H4 (cell line): ENCODE measurements around the gene SMIM13. TPM values are rescaled to one million over a fixed set of nuclear protein-coding genes. Genes with fewer than 3 reads are reported as not detected.
"Not testable (repeated sequence)": the region's sequence is repeated elsewhere in the genome, so short reads cannot be mapped to it uniquely, and the experiment has no call there.

Experiments
- DNase-seq: peaks from one replicate; pipeline ENCODE4 v3.0.0-alpha.2; 2015; ENCODE audit warnings: low spot score
- total RNA-seq: library from RNA; depleted of rRNA; stranded (reverse); fragments of >200 nt; shearing (Covaris generic); gene quantifications from 2 replicates; pipeline ENCODE4 v1.2.3, GENCODE V29; 2014

SMIM13 gene
- total RNA-seq, 1 experiment from 2014 or later, result 9.7 TPM

DNA sequence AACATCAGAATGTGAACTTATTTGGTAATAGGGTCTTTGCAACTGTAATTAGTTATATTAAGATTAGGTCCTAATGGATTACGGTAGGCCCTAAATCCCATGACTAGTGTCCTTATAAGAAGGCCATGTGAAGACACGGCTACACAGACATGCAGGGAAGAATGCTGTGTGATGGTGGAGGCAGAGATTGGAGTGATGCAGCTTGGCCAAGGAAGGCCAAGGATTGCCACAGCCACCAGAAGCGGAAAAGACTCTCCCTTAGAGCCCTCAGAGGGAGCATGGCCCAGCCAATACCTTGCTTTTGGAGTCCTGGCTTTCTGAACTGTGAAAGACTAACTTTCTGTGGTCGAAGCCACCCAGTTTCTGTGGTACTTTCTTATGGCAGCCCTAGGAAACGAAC, 9.7 kb upstream of the SMIM13 start:
- DNase-seq, result no peak

DNA sequence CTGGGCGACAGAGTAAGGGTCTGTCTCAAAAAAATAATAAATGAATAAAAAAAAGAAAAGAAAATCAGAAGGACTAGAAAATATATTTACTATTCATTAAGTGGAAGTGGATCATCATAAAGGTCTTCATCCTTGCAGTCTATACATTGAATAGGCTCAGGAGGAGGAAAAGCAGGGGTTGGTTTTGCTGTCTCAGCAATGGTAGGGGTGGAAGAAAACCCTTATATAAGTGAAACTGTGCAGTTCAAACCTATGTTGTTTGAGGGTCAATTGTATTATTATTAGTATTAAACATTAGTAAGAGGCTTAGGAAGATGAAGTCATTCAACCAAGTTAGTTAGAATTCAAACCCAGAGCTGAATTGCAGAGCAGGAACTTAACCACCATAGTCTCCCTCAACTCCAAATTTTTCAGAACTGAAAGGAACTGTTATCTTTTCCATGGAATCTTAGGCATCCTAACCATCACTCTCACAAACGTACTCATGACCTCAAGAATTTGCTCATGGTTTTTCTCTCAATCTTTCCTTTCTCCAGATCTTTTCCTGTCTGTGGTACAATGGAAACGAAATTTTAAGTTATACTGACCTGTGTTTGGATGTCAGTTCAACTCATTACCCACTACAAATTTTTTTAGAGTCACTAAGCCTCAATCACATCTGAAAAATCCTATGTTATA, 7.7 kb upstream of the SMIM13 start:
- no peak for DNase-seq

GRCh38 chr6:11087141-11087812, 6.4 kb upstream of the SMIM13 start:
- not testable (repeated sequence) for DNase-seq

DNA sequence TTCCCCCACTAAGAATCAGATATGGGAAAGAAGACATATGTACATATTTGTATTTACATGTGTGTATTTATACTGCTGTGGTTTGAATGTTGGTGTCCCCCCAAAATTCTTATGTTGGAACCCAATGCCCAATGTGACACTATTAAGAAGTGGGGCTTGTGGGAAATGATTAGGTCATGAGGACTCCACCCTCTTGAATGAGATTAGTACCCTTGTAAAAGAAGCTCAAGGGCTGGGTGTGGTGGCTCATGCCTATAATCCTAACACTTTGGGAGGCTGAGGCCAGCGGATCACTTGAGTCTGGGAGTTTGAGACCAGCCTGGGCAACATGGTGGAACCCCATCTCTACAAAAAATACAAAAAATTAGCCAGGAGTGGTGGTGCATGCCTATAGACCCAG, 3.9 kb upstream of the SMIM13 start:
- no peak for DNase-seq

DNA sequence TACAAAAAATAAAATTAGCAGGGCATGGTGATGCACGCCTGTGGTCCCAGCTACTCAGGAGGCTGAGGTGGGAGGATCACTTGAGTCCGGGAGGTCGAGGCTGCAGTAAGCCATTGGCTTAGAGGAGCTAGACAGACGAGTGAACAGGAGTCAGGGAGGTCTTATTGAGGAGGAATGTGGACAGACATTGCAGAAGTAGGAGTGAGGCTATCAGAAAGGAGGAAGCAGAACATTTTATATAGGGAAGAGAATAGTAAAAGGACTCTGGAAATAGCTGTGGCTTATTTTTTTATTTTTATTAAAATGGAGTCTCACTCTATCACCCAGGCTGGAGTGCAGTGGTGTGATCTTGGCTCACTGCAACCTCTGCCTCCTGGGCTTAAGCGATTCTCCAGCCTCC, 2.5 kb upstream of the SMIM13 start:
- DNase-seq, result not testable (repeated sequence)

DNA sequence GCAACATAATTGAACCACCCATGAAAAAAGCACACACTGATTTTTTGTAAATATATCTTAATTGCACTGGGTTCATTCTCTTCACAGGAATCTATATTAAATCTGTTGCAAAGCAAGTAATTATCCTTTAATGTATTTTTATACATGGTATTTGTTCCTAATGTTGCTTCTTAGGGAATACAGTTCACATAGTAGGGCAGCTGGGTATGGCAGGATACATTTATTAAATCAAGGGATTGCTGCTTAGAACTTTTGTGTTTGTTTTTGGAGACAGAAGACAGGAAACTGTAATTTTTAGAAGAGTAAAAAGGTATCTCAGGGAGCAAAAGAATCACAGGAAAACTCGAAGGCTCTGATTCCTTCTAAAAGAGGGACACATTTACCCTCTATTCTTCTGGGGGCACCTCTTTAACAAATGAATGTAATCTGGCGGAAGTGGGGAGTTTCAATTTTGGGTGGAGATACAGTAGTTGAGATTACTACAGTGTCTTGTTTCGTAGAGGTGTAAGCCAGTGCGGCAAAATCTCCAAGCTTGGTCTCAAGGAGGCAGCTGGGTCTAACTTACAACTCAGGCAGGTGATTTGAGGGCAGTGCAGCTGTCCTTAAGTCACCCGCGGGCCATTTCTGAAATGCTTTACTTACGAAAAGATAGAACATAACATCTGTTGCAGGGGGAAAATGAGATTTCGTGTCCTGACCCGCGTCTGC, 812 bp upstream of the SMIM13 start:
- peak; percentile 21 for DNase-seq

DNA sequence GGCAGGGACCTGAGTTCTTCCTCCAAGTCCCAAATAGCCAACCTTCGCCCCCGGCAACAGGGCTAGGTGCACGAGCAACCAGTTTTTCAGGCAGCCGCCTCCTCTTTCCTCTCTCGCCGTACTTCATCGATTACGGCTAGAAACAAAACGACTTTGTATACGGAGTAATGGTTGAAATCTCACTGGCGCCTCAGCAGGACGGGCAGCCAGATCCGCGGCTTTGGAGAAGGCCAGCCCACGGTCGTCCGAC, 333 bp upstream of the SMIM13 start:
- no peak for DNase-seq

DNA sequence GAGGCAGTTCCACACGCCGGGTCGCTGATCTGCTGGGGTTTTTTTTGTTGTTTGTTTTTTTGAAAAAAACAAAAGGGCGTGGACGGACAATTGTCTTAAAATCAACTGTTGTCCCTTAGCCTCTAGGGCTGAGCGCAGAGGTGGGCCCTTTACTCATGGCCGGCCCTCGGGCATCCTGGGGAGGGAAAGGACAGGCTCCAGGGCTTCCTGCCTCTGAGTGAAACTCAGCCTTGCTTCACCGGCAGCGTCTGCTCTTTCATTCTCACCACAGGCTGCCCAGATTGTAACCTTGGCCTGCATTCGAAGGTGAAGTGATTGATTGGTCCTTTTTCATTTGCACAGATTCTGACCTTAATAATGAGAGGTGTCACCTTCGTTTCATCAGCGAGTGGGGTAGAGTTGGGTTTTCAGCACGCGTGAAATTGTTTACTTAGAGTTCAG, 797 bp downstream of the SMIM13 start:
- peak; percentile 12 for DNase-seq

DNA sequence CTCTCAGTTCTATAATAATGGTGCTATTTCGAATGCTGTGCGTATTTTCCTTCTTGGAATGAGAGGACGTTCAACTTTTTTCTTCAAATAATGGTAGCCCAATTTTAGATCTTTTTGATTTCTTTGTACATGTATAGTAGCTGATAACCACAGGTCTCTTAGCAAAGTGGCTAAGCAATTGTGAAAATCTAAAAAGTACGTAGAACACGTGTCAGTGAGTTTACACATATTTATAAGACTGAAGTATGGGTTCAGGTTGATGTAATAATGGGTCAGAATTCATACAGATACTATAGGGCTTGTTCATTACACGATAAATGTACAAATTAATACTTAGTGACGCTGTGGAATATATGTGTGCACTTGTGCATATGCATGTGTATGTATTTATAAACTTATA, 1.3 kb downstream of the SMIM13 start:
- DNase-seq, result no peak

DNA sequence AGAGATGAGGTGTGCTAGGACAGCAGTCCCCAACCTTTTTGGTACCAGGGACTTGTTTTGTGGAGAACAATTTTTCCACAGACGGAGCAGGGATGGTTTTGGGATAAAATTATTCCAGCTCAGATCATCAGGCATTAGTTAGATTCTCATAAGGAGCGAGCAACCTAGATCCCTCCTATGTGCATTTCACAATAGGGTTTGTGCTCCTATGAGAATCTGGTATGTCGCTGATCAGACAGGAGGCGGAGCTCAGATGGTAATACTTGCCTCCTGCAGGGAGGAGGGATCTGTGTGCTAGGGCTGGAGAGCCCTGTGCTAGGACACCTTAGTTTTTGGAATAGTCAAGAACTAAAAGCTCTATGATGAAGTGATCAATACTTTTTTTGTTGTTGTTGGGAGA, 2.5 kb downstream of the SMIM13 start:
- peak; percentile 23 for DNase-seq

GRCh38 chr6:11097476-11097875, 3.8 kb downstream of the SMIM13 start:
- no peak for DNase-seq

DNA sequence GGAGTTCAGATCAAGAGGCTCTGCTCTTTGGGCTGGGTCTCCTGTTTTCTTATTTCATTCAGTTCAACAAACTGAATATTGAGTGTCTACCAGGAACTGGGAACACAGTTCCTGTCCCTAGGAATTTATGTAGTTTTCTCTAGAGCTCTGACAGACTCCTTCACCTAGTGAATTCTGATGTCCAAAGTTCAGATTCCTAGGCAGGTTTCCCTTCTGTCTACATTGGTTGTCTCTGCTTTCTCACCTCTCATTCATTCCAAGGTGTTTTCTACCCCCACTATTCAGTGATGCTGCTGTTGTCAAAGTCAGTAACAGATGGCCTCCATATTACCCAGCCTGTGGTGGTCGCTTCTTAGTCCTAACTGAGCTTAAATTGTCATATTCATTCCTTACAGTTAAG, 4.4 kb downstream of the SMIM13 start:
- no peak for DNase-seq

DNA sequence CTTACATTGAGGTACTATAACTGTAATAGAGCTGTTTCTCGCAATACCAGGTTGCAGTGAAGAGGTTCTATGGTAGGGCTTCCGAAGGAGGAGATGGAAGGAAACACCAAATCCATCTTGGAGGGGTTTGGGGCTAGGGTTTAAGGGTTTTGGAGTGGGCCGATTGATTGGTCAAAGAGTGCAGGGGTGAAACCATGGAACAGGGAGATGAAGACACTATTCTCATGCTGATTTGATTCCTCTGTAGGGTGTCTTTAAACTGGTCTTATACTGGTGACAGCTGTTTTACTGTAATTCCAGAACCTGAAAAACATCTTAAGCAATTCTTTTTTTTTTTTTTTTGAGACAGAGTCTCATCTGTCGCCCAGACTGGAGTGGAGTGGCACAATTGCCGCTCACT, 7.8 kb downstream of the SMIM13 start:
- DNase-seq, result no peak

- no peak for DNase-seq
These were observed 9.4 kb downstream of the SMIM13 start for GRCh38 chr6:11103065-11103464.

- no peak for DNase-seq
These were observed 15.1 kb downstream of the SMIM13 start for GRCh38 chr6:11108726-11109125.

DNA sequence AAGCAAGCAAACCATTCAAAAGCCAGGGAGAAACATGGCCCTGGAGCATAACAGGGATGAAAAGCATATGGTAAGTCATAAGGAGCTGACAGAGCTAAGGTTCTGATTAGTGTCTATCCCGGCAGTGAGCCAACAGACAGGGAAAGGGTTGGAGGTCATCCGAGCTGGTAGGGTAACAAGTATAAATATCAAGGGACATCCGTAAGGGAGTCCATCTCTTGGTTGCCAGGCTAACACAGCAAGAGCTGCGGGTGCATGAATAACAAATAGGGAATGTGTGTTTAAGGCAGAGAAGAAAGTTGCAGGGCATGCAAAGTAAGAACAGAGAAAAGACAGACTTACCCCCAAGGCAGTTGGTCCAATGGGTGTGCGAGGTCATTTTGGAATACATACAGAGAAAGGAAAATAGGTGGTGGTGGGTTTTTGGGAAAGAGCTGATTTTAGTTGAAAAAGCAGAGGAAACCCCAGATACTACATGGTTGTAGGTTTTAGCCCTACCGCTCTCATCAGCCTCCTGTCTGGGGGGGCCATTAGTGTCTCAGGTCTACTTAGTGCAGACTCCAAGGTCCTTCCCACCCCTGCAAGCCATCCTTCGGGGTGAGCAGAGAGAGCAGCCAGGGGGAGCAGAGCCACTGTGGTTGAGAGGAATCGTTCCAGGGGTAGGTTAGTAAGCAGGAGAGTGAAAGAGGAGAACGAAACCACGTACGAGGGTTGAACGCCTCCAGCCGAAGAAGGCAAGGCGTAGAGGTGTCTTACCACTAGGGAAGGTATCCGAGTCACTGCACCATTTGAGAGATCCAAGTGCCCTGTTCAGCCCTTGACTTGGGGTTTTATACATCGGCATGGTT, 17.5 kb downstream of the SMIM13 start, which contains the start of gene ERVFRD-1:
TSS of gene ERVFRD-1 (minus strand) at position 805 of the 848 bp plus-strand sequence. CDS start 6,415 bp downstream, outside the sequence.
- DNase-seq, result no peak

DNA sequence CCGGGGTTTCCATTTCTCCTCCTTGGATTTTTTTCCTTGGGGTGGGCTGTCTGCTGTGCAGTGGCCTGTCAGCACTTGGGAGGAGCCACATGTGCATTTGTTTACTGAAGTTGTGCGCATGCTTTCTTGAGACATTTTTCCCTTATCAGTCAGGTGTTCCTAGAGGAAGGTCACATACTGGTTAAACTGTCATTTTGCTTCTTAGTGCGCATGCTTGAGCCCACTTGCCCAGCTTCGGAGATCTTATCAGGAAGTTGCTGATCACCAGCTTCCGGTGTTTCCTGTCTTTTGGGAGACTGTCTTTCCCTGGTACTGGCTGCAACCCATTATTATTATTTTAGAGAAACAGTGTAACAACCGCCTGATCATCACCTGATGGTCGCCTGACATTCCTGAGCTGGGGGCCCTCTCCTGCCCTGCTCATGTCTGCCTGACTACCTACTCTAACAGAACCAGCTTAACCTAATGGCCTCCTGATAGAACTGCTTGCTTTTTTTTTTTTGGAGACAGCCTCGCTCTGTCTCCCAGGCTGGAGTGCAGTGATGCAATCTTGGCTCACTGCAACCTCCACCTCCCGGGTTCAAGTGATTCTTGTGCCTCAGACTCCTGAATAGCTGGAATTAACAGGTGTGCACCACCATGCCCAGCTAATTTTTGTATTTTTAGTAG, 18.3 kb downstream of the SMIM13 start:
- no peak for DNase-seq

- DNase-seq, result no peak
These were observed 19.4 kb downstream of the SMIM13 start for GRCh38 chr6:11113038-11113437.

DNA sequence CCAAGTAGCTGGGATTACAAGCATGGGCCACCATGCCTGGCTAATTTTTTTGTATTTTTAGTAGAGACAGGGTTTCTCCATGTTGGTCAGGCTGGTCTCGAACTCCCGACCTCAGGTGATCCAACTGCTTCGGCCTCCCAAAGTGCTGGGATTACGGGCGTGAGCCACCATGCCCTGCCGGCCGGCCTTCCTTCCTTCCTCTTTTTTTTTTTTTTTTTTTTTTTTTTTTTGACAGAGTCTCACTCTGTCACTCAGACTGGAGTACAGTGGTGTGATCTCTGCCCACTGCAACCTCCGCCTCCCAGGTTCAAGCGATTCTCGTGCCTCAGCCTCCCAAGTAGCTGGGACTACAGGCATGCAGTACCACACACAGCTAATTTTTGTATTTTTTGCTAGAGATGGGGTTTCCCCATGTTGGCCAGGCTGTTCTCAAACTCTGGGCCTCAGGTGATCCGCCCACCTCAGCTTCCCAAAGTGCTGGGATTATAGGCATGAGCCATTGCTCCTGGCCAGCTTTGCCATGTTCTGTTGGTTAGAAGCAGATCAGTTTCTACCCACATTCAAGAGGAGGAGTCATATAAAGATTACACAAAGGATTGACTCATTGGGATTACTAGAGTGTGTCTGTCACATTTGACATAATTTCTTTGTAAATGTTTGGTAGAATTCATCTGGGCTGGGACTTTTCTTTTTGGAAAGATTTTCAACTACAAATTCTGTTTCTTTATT, 22.3 kb downstream of the SMIM13 start:
- peak; percentile 16 for DNase-seq

GRCh38 chr6:11120271-11121005, 26.8 kb downstream of the SMIM13 start:
- peak; percentile 34 for DNase-seq
